Mesodermal cell (in vitro differentiated cells): ENCODE measurements around the gene ZC3H12A.
"Not testable (repeated sequence)": the region's sequence is repeated elsewhere in the genome, so short reads cannot be mapped to it uniquely, and the experiment has no call there.

Experiments used
- H3K27ac ChIP-seq: 2 replicates; pipeline ENCODE4 v1.7.0; 2013; ENCODE audit warnings: mild to moderate bottlenecking, low read depth, low read length, moderate library complexity; ENCODE audit not compliant: severe bottlenecking
- H3K36me3 ChIP-seq: 2 replicates; pipeline ENCODE4 v1.7.1; 2013; ENCODE audit warnings: mild to moderate bottlenecking, low read length, moderate library complexity; ENCODE audit not compliant: control insufficient read depth, insufficient read depth
- H3K4me1 ChIP-seq: one replicate; pipeline ENCODE4 v1.7.1; 2013; ENCODE audit warnings: mild to moderate bottlenecking, low read length; ENCODE audit not compliant: insufficient read depth, control insufficient read depth, poor library complexity, severe bottlenecking
- H3K4me3 ChIP-seq: 2 replicates; pipeline ENCODE4 v1.7.0; 2013; ENCODE audit warnings: low read length, control low read depth, mild to moderate bottlenecking; ENCODE audit not compliant: insufficient read depth, poor library complexity, severe bottlenecking; ENCODE audit errors: extremely low read depth
- H3K9me3 ChIP-seq: 2 replicates; pipeline ENCODE4 v1.7.1; 2013; ENCODE audit warnings: mild to moderate bottlenecking, low read length, moderate library complexity; ENCODE audit not compliant: control insufficient read depth
- WGBS, 2 experiments: methylation state at CpG; one replicate each; pipeline ENCODE4 v1.1.5; 2013; ENCODE audit warnings: missing lambda C conversion rate in 2 of 2; ENCODE audit not compliant: insufficient coverage in 2 of 2; 5-methylcytosine and 5-hydroxymethylcytosine counted together

ZC3H12A gene

DNA sequence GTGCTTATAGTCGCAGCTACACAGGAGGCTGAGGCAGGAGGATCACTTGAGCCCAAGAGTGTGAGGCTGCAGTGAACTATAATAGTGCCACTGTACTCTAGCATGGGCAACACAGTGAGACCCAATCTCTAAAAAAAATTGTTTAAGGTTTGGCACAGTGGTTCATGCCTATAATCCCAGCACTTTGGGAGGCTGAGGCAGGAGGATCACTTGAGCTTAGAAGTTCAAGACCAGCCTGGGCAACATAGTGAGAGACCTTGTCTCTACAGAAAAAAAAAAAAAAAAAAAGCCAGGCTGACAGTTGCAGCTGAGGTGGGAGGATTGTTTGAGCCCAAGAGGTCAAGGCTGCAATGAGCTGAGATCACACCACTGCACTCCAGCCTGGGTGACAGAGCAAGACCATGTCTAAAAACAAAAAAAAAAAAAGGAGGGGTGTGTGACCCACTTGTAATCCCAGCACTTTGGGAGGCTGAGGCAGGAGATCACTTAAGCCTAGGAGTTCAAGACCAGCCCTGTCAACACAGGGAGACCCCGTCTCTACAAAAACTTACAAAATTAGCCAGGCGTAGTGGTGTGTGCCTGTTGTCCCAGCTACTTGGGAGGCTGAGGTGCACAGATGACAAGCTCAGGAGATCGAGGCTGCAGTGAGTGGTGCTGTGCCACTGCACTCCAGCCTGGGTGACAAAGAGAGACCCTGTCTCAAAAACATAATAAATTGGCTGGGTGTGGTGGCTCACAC lies 58.2 kb downstream of the ZC3H12A start:
- H3K4me1 ChIP-seq, H3K4me3 ChIP-seq, H3K9me3 ChIP-seq, H3K27ac ChIP-seq: not testable (repeated sequence)
- 87 to 100% methylated on average over 4 of the region's 4 CpGs for WGBS, 2 experiments
- H3K36me3 ChIP-seq: peaks cover 25% of the 10 kb centered on the region

DNA sequence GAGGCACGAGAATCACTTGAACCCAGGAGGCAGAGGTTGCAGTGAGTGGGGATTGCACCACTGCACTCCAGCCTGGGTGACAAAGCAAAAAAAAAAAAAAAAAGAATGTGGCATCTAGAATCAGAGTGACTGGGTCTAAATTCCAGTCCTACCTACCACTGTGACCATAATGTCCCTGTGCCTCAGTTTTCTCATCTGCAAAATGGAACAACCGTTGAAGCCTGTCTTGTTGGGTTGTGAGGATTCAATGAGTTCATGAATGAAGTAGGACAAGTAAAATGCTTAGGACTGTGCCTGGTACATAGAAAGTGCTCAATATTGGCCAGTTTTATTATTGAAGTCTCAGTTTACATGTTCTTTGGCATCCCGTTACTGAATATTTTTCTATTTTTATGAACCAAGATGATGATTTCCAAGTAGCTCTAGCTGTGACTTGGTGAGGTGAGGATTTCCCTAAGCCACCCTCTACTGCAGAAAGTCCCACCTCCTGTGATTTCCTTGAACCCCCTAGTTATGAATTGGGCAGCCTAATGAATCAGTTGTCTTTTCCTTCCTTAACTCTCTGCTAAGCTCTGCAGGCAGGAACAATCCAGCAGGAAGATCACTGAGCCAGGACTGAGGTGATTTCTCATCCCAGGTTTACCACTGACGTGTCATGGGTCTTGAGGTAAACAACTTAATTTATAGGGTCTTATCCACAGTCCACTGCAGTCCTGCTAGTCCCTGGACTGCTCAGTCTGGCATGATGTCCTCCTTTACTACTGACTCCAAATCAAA lies 59.1 kb downstream of the ZC3H12A start:
- Histone ChIP-seq H3K27ac (no peak overlapping the region), H3K9me3 (no peaks in the 10 kb centered on the region), H3K4me1 (peaks cover 6% of the 10 kb centered on the region), H3K4me3 (no peak overlapping the region), H3K36me3 (peaks cover 32% of the 10 kb centered on the region)
- 93 to 100% methylated on average over 2 to 3 of the region's 4 CpGs for WGBS, 2 experiments
